GM12891 (cell line): ENCODE results near the gene ZNF487.

Experiments
- DNase-seq: peaks from one replicate; pipeline ENCODE4 v3.0.0; 2011; ENCODE audit warnings: low spot score; ENCODE audit not compliant: insufficient read length
- FAIRE-seq: peaks from 2 replicates; lab custom pipeline; 2011; peaks lifted over from hg19 to GRCh38; lab: Jason Lieb, UNC
- PAX5 ChIP-seq: IDR thresholded peaks from 2 replicates; pipeline ENCODE4 v1.6.1; 2011; ENCODE audit warnings: low read length, moderate library complexity, mild to moderate bottlenecking; ENCODE audit not compliant: insufficient read depth, severe bottlenecking
- POLR2A ChIP-seq: IDR thresholded peaks from 2 replicates; pipeline ENCODE4 v1.6.1; 2011; ENCODE audit warnings: low read depth, low read length, control low read depth
- POLR2AphosphoS5 ChIP-seq: IDR thresholded peaks from 2 replicates; pipeline ENCODE4 v1.6.1; 2011; ENCODE audit warnings: low read depth, low read length, control low read depth
- POU2F2 ChIP-seq: IDR thresholded peaks from 2 replicates; pipeline ENCODE4 v1.6.1; 2011; ENCODE audit warnings: low read depth, mild to moderate bottlenecking, control low read depth, low read length, moderate library complexity
- SPI1 ChIP-seq: IDR thresholded peaks from 2 replicates; pipeline ENCODE4 v1.6.1; 2011; ENCODE audit warnings: low read depth, low read length, control low read depth
- TAF1 ChIP-seq: IDR thresholded peaks from 2 replicates; pipeline ENCODE4 v1.6.1; 2011; ENCODE audit warnings: low read depth, low read length, control low read depth

The ZNF487 gene

GRCh38 chr10:43482319-43483078 lies 45.6 kb downstream of the ZNF487 start:
- TF ChIP-seq POLR2AphosphoS5, result no peak
- no peak for TF ChIP-seq PAX5
- no peak for TF ChIP-seq SPI1
- TF ChIP-seq POLR2A, result no peak
- no peak for TF ChIP-seq TAF1
- no peak for TF ChIP-seq POU2F2
- DNase-seq, result no peak
- no peak for FAIRE-seq

DNA sequence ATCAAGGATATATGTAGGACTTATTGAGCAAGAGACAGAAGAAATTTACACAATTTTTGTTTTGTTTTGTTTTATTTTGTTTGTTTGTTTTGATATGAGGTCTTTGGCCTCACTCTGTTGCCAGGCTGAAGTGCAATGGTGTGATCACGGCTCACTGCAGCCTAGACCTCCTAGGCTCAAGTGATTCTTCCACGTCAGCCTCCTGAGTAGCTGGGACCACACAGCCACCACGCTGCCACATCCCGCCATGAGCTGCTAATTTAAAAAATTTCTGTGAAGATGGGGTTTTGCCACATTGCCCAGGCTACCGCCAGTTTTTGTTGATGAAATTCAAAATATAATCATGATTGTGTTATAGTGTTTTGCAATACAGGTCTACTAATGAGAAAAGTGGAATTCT lies 54.9 kb downstream of the ZNF487 start:
- DNase-seq (no peak), FAIRE-seq (no peak)
- TF ChIP-seq POU2F2 (no peak), SPI1 (no peak), TAF1 (no peak), POLR2A (no peak), PAX5 (no peak), POLR2AphosphoS5 (no peak)

- TF ChIP-seq SPI1 (no peak), POLR2AphosphoS5 (no peak), TAF1 (no peak), PAX5 (no peak), POU2F2 (no peak), POLR2A (no peak)
- FAIRE-seq, result no peak
- no peak for DNase-seq
Measured at GRCh38 chr10:43502931-43503330, 66.0 kb downstream of the ZNF487 start.

DNA sequence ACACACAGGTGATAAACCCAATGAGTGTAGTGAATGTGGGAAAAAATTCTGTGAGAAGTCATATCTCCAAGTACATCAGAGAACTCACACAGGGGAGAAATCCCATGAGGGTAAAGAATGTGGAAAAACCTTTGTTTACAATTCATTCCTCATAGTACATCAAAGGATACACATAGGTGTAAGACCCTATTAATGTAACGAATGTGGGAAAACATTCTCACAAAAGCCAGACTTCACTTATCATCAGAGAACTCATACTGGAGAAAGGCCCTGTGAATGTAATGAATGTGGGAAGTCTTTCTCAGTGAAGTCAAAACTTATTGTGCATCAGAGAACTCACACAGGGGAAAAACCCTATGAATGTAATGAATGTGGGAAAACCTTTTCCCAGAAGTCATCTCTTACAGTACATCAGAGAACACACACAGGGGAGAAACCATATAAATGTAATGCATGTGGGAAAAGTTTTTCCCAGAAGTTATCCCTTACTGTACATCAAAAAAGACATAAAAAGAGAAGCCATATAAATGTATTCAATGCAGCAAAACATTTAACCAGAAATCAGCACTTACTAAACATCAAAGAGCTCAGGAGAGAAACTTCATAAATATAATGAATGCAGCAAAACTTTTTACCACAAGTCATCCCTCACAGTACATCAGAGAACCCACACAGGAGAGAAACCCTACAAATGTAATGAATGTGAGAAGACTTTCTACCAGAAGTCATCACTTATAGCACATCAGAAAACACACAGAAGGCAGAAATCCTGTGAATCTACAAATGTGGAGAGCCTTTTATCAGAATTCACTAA lies 87.7 kb downstream of the ZNF487 start:
- DNase-seq (no peak), FAIRE-seq (no peak)
- TF ChIP-seq POU2F2, result no peak
- no peak for TF ChIP-seq POLR2A
- TF ChIP-seq TAF1, result no peak
- TF ChIP-seq POLR2AphosphoS5, result no peak
- TF ChIP-seq PAX5, result no peak
- no peak for TF ChIP-seq SPI1
